GM13976 (cell line): Measurements from ENCODE around the gene HOPX.
"Not testable (repeated sequence)": the region's sequence is repeated elsewhere in the genome, so short reads cannot be mapped to it uniquely, and the experiment has no call there.

Experiments
- DNase-seq: peaks from one replicate; pipeline ENCODE4 v3.0.0; 2012; ENCODE audit warnings: low spot score
- CTCF ChIP-seq: IDR thresholded peaks from 2 replicates; pipeline ENCODE4 v1.5.1; 2012; ENCODE audit warnings: borderline replicate concordance, mild to moderate bottlenecking; ENCODE audit not compliant: insufficient read depth; ENCODE audit errors: extremely low read depth, missing control alignments, control extremely low read depth
- in situ Hi-C: fragments of 300-500 bp; cut with MboI; formaldehyde crosslinking; loops from one replicate; pipeline ENCODE4 v1.12.0; 2022; ENCODE audit warnings: low sequenced_read_pairs, mixed read lengths, inconsistent platforms; ENCODE audit not compliant: unreplicated experiment

Gene HOPX

GRCh38 chr4:56701161-56701480 is 20.0 kb upstream of the HOPX start:
- no peak for DNase-seq
- in situ Hi-C loops = no loop called here
- TF ChIP-seq CTCF = no peak

GRCh38 chr4:56699537-56700105 is 18.5 kb upstream of the HOPX start:
- TF ChIP-seq CTCF = no peak
- in situ Hi-C loops = no loop called here
- DNase-seq = no peak

GRCh38 chr4:56698329-56698728 is 17.2 kb upstream of the HOPX start:
- TF ChIP-seq CTCF = no peak
- no peak for DNase-seq
- in situ Hi-C loops = no loop called here

GRCh38 chr4:56696056-56696455 is 15.0 kb upstream of the HOPX start:
- in situ Hi-C loops = no loop called here
- DNase-seq = no peak
- TF ChIP-seq CTCF = no peak

GRCh38 chr4:56693476-56693875 is 12.4 kb upstream of the HOPX start:
- DNase-seq, in situ Hi-C loops: not testable (repeated sequence)

- TF ChIP-seq CTCF = no peak
- in situ Hi-C loops = no loop called here
- no peak for DNase-seq
Measured at GRCh38 chr4:56692576-56692975, 11.5 kb upstream of the HOPX start.

- DNase-seq = no peak
- in situ Hi-C loops = no loop called here
- TF ChIP-seq CTCF = no peak
Measured at GRCh38 chr4:56691425-56691824, 10.3 kb upstream of the HOPX start.

GRCh38 chr4:56690393-56690792 is 9.3 kb upstream of the HOPX start:
- in situ Hi-C loops = no loop called here
- no peak for DNase-seq
- no peak for TF ChIP-seq CTCF
